ENCODE data around the gene SUMO3. TPM values are rescaled to one million over a fixed set of nuclear protein-coding genes. Genes with fewer than 3 reads are reported as not detected.

The SUMO3 gene
- polyA plus RNA-seq, 3 donors, result 25.2 to 101 (median 64.5) TPM

DNA sequence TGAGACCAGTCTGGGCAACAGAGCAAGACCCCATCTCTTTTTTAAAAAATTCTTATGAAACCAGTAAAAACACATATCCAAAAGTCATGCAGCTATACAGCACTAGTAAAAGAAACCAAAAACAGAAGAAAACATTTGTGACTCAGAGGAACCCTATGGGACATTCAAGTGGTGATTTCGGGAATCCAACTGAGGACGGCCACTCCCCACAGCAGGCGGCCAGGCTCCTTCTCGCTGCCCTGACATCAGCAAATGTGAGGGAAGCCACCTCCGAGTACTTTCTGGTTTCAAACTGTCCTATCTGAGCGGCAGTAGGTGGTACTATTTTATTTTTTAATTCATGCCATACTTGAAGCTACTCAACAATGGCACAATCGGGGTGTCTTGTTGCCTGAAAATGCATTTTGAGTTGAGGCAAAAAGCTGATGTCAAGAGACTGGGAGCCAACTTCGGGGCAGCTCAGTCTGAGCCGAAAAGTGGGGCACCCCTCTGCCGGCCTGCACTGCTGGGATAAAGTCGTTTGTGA lies 3.3 kb downstream of the SUMO3 start:
- H3K27ac ChIP-seq (ENCODE audit: low read depth, low read length), result no peak overlapping the region
- WGBS, 3 donors, result 60 to 81% (median 76%) methylated on average over 11 of the region's 11 CpGs

DNA sequence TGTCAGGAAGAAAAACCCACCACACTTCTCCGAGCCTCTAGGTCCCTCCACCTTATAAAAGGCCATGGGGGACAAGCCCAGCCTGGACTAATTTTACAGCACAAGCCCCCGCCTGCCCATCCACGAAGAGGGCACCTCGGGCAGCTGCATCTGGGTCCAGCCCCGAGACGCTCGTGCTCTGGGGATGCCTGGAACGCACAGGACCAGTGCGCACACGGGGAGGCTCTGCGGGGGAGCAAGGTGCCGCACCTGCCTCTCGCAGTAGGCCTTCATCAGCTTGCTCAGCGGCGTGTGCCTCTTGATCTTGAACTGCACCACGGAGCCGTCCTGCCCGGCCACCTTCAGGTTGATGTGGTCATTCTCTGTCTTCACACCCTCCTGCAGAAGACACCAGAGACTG lies 4.1 kb downstream of the SUMO3 start:
- no peak overlapping the region for H3K27ac ChIP-seq (ENCODE audit: low read depth, low read length)

DNA sequence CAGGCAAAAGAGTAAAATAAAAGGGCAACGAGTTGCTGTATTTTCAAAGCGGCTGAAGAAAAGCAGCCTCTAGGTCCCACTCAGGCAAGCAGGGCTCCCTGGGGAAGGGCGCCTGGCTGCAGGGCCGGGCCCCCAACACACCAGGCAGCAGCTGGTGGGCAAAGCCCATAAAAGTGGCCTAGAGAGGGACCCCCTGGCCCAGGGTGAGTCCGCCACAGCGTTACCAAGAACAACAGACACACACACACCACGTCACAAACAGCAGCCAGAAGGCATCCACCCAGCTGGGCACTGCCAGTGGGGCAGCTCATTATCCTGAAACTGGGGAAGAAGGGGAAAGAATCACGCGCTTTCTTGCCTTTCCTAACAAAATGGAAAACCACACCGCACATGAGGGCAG lies 4.7 kb downstream of the SUMO3 start:
- no peak overlapping the region for H3K27ac ChIP-seq (ENCODE audit: low read depth, low read length)
- 90 to 94% (median 93%) methylated on average over 10 of the region's 10 CpGs for WGBS, 3 donors

More for the DNA sequence above, 4.1 kb downstream of the SUMO3 start:
- WGBS, 3 donors, result 92 to 96% (median 95%) methylated on average over 17 to 18 of the region's 18 CpGs

DNA sequence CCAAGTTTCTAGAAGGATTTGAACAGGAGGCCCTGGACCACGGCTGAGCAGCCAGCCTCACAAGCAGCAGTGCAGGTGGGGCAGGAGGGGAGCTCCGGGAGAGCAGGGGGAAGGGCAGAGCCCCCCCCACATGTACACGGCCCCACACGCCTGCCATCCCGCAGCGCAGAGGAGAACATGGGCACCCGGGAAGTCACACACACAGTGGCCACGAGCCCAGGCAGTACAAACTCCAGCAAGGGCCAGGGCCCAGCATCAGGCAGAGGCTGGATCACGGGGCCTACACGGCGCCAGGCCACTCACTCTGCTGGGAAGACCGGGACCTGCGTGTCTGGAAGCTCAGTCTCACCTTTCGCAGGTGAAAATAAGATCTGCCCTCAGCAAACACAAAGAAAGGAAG lies 5.2 kb downstream of the SUMO3 start:
- WGBS, 3 donors, result 83 to 93% (median 90%) methylated on average over 14 of the region's 14 CpGs
- no peak overlapping the region for H3K27ac ChIP-seq (ENCODE audit: low read depth, low read length)

DNA sequence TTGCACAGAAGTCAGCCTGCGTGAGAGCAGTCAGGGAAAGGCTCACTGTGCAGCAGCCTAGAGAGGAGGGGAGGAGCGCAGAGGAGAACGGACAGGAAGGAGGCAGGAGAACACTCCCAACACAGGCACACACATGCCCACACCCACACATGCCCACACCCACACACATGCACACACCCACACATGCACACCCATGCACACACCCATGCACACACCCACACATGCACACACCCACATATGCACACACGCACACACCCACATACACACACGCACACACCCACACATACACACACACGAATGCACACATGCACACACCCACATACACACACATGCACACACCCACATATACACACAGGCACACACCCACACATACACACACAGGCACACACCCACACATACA lies 7.1 kb downstream of the SUMO3 start:
- no peak overlapping the region for H3K27ac ChIP-seq (ENCODE audit: low read depth, low read length)
- 86 to 93% (median 92%) methylated on average over 6 of the region's 6 CpGs for WGBS, 3 donors

DNA sequence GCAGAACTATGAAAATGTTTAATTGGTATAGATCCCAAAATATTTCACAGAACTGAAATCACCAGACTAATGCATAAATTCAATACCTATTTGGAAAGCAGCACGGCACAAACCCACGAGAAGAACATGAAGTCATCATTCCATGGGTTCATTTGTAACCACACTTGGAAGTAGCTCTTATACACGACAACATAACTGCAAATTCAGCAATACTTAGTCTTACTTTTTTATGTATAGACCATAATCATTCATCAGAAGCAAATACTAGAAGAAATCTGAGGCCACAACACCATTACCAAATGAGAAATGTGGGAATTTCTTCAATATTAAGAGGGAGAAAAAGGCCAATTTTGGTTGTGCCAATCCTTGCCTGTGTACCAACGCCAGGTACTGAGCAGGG lies 12.0 kb downstream of the SUMO3 start:
- 83 to 92% (median 86%) methylated on average over 4 of the region's 4 CpGs for WGBS, 3 donors

DNA sequence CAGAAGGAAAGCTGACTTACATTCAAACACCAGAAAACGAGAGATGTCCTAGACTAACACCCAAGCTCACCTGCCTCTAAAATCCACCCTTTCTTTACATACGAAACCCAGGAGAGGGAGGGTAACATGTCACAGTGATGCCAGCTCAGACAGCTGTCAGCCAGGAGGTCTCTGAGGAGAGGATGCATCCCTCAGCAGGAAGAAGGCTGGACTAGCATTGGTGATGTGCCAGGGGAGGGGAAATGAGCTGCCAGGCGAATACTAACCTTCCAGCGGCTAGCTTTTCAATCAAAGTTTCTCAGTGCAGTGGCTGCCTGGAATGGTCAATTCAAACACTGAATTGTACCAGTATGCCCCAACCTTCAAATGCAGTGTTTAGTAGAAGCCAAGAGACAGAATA lies 12.6 kb downstream of the SUMO3 start:
- H3K27ac ChIP-seq (ENCODE audit: low read depth, low read length), result no peak overlapping the region
- WGBS, 3 donors, result 66 to 83% (median 80%) methylated on average over 4 of the region's 4 CpGs

More for the DNA sequence above, 12.0 kb downstream of the SUMO3 start:
- no peak overlapping the region for H3K27ac ChIP-seq (ENCODE audit: low read depth, low read length)

DNA sequence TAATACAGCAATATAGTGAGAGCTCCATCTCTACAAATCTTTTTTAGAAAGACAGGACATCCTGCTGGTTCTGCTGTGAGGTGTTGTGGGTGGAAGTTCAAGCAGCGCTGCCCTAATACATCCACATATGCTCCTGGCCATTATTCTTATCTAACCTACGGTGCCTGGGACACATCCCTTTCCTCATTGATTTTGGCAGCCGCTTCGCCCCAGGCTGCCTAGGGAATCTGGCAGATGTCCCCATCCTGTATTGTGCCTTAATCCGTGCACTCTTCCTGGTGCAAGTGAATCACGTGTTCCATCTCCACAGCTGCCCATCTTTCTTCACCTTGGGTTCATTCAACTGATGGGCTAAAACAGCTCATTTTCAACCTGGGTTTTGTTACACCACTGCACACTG lies 13.1 kb downstream of the SUMO3 start:
- H3K27ac ChIP-seq (ENCODE audit: low read depth, low read length), result no peak overlapping the region
- 36 to 78% (median 71%) methylated on average over 6 of the region's 6 CpGs for WGBS, 3 donors

DNA sequence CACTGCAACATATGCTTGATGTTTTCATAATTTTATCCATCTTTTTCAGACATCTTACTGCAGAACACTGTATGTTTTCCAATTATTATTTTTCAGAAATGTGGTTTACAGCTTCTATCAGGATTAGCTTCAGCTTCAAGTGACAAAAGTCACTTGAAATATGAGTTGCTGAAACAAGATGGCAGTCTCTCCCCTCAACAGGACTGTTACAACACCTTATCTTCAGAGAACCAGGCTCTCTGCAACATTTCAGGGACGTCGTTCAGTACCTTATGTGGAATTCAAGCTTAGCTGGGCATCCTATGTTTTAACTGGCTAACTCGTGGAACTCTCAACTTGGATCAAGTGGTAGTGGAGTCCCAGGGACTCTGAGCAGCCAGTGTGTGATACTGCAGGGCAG lies 14.2 kb downstream of the SUMO3 start:
- WGBS, 3 donors, result 57 to 63% (median 58%) methylated on average over 3 of the region's 3 CpGs

DNA sequence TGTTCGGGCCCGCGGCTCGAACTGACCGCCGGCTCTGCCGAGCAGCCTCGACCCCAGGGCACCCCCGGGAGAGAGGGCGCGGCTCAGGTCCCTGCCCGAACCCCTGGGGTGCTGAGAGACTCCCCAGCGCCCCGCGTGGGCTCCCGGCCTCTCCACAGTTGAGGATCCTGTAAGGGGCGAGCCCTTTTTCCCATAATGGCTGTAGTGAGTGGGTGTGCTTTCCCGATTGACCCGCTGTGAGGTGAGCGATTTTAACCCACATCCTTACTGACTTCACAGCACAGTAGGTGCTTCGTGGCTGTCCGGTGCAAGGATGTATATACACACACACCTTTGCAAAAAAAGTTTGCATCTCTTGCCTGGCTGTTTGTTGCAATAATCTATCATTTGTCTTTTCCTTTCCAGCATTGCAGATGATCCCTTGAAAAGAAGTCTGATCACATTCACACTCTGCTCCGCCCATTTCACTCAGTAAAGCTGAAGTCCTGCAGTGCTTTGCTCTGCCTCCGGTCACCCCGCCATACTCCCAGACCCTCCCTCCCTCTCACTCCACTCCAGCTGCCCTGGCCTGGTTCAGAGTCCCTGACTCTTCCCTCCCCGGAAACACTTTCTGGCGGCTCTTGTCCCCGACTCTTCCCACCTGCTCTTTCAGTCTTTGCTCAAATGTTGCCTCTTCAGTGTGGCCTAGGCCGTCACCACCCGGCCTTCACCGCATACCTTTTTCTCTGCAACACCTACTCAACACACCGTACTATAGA lies 15.3 kb downstream of the SUMO3 start:
- WGBS, 3 donors, result 22 to 26% (median 25%) methylated on average over 32 of the region's 32 CpGs
- no peak overlapping the region for H3K27ac ChIP-seq (ENCODE audit: low read depth, low read length)

More for the DNA sequence above, 14.2 kb downstream of the SUMO3 start:
- H3K27ac ChIP-seq (ENCODE audit: low read depth, low read length), result no peak overlapping the region

DNA sequence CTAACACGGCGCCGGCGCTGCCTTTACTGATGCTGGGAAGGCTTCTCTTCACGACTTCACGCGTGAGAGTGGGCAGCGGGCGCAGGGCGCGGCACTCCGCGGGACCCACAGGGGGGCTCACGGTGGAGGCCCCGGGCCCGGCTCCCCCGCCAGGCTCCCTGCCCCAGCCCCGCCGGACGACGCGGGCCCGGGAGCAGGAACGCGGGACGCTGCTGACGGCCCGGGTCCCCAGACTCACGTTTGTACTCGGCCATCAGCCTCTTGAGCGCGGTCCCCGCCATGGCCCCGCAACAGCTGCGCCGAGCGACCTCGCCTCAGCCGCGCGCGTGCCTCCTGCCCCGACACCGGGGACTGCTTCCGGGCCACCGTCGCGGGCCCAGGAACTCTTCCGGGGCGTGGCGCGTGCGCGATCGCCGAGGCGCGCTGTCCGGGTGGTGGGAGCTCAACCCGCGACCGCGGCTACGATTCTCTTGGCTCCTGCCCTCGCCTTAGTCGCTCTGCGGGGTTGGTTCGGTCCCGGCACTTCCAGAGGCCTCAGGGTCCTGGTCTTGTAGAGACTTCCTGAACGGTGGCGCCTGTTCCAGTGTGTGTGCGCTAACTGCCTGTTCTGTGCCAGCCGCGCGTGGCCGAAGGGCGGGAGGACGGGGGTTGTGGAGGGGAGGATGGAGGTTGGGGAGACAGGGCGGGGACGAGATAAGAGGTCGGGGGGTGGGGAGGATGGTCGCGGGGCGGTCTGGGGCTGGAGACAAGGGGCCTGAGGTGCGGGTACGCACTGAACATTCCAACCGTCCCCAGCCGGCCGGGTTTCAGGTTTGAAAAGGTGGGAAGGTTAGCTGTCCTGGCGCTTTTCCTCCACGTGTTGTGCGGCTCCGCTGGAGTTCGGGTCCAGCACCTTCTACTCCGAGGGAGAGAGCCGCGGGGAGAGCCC lies 16.1 kb downstream of the SUMO3 start, which contains the start of gene UBE2G2:
Gene UBE2G2, minus strand, starts transcription at position 353 of the 928 bp plus-strand sequence. Its CDS starts 72 bp downstream, at position 281.
- no peak within 1 kb of the TSS for H3K27ac ChIP-seq (ENCODE audit: low read depth, low read length)
- 0 to 1% (median 0%) methylated on average over 82 to 97 of the region's 97 CpGs for WGBS, 3 donors

DNA sequence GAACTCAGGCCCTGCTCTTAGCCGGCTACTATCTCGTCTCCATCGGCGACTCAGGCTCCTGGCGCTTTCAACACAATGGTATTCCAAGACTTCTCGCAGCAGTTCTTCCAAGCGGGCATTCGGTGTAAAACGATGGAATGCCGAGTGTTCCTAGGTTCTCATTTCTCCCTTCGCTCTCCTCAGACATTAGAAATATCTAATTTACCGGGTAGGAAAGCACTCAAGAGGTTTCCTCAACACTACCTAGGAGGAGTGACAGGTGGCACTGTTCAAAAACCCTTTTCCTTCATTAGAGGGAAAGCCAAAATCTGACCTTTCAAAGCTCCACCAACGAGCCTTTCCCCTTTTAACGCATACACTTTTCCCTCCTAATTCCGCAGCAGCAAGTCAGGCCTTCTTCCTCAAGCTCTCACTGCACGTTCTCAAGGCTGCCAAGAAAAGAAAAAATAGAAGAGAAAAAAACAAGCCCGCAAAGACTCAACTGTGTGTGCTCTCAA lies 16.8 kb downstream of the SUMO3 start:
- WGBS, 3 donors, result 2 to 5% (median 3%) methylated on average over 17 of the region's 17 CpGs
- H3K27ac ChIP-seq (ENCODE audit: low read depth, low read length), result no peak overlapping the region

DNA sequence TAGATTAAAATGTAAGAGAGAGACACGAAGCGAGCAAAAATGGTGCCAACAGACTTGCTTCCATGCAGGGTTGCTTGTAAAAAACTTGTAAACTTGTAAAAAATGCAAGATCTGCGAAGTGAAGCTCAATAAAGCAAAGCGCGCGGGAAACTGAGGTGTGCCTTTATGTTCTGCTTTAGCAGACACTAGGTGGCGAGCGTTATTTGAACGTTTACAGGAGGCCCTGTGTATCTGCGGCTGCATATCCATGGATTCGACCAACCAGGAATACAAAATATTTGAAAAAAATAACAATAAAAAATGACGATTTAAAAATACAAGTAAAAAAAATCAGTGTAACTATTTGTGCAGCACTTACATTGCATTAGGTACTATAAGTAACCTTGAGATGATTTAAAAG lies 17.8 kb downstream of the SUMO3 start:
- WGBS, 3 donors, result 47 to 63% (median 47%) methylated on average over 12 of the region's 12 CpGs
- H3K27ac ChIP-seq (ENCODE audit: low read depth, low read length), result no peak overlapping the region

DNA sequence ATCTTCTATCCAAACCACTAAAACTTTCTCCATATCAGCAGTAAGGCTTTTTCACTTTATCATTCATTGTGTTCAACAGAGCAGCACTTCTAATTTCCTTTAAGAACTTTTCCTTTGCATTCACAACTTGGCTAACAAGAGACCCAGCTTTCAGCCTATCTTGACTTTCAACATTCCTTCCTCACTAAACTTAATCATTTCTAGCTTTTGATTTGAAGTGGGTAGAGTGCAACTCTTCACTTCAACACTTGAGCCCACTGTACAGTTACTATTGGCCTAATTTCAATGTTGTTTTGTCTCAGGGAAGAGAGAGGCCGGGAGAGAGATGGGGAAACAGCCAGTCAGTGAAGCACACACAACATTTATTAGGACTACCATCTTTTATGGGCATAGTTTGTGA lies 18.2 kb downstream of the SUMO3 start:
- H3K27ac ChIP-seq (ENCODE audit: low read depth, low read length), result no peak overlapping the region
- WGBS, 3 donors, result 62 to 76% (median 72%) methylated on average over 1 of the region's 1 CpG

DNA sequence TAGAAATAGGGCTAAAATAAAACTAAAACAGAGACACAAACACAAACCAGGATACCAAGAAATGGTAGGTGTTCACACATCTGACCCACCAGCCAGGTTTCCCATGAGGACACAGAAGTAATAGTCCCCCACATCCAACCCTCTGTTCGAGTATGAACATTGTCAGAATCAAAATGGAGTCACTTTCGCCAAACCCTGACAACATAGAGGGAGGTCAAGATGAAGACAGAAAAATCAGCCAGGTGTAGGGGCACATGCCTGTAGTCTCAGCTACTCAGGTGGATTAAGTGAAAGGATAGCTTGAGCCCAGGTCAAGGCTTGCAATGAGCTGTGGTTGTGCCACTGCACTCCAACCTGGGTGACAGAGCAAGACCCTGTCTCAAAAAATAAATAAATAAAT lies 20.1 kb downstream of the SUMO3 start:
- no peak overlapping the region for H3K27ac ChIP-seq (ENCODE audit: low read depth, low read length)
- 92 to 98% (median 94%) methylated on average over 2 of the region's 2 CpGs for WGBS, 3 donors

DNA sequence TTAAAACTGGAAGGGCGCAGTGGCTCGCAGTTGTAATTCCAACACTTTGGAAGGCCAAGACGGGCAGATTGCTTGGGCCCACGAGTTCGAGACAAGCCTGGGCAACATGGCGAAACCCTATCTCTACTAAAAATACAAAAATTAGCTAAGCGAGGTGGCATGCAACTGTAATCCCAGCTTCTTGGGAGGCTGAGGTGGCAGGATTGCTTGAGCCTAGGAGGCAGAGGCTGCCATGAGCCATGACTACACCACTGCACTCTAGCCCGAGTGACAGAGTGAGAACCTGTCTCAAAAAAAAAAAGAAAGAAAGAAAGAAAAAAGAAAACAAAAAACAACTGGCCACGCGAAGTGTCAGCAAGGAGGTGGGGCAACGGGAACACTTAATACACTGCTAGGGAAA lies 22.5 kb downstream of the SUMO3 start:
- WGBS, 3 donors, result 91 to 95% (median 92%) methylated on average over 11 of the region's 11 CpGs

DNA sequence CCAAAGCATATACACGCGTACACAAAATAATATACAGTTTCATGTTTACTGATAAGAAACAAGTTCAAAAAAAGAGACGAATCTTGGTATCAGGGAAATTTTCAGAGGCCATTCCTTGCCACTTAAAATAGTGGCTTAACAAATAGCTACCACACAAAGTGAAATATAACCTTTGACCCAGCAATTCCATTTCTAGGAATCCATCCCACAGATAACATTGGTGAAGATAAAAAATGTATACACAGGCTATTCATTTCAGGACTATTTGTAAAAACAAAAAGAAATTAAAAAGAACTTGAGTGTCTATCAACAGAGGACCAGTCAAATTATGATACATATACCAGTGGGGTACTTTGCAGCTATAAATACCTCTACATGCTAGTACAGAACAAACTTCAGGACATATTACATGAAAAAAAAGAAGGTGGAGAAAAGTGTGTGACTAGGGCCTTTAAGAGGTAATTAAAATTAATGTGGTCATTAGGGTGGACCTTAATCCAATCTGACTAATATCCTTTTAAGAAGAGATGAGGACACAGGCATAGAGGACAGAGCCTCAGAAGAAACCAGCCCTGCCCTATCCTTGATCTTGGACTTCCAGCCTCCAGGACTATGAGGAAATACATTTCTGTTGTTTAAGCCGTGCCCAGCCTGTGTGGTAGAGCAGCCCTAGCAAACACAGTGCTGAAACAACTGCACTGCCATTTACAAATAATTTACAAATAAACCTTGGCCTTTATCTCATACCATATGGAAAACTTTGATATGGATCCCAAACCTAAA lies 24.1 kb downstream of the SUMO3 start:
- no peak overlapping the region for H3K27ac ChIP-seq (ENCODE audit: low read depth, low read length)
- 15 to 41% (median 30%) methylated on average over 4 of the region's 4 CpGs for WGBS, 3 donors

More for the DNA sequence above, 22.5 kb downstream of the SUMO3 start:
- no peak overlapping the region for H3K27ac ChIP-seq (ENCODE audit: low read depth, low read length)
